Stimulated activated CD4-positive, alpha-beta T cell treated with anti-CD3 and anti-CD28 coated beads, Interleukin-2, amount 100 ng/mL, for 4 hours (primary cell): ENCODE measurements around the gene ZNF227.
"Not testable (repeated sequence)": the region's sequence is repeated elsewhere in the genome, so short reads cannot be mapped to it uniquely, and the experiment has no call there.

Experiments
- DNase-seq: peaks from one replicate; pipeline ENCODE4 v3.0.0-alpha.2; 2020; ENCODE audit warnings: low read depth

The ZNF227 gene

GRCh38 chr19:44252332-44252731 is 40.0 kb downstream of the ZNF227 start:
- DNase-seq: not testable (repeated sequence)

GRCh38 chr19:44253392-44253791 is 41.1 kb downstream of the ZNF227 start:
- DNase-seq: not testable (repeated sequence)

- no peak for DNase-seq
Observed at GRCh38 chr19:44254496-44254895, 42.2 kb downstream of the ZNF227 start.

GRCh38 chr19:44255705-44256411 is 43.5 kb downstream of the ZNF227 start:
- DNase-seq: no peak

GRCh38 chr19:44258136-44258535 is 45.8 kb downstream of the ZNF227 start:
- DNase-seq: no peak

GRCh38 chr19:44258835-44259413 is 46.6 kb downstream of the ZNF227 start:
- no peak for DNase-seq

- no peak for DNase-seq
Observed at GRCh38 chr19:44260343-44260681, 48.0 kb downstream of the ZNF227 start.

- no peak for DNase-seq
Observed at GRCh38 chr19:44260695-44261446, 48.5 kb downstream of the ZNF227 start.

GRCh38 chr19:44277331-44277730 is 65.0 kb downstream of the ZNF227 start:
- DNase-seq: no peak

- no peak for DNase-seq
Observed at GRCh38 chr19:44278181-44278690, 65.9 kb downstream of the ZNF227 start.

- no peak for DNase-seq
Observed at GRCh38 chr19:44280916-44281315, 68.6 kb downstream of the ZNF227 start.

GRCh38 chr19:44282846-44283245 is 70.5 kb downstream of the ZNF227 start:
- no peak for DNase-seq

- DNase-seq: no peak
Observed at GRCh38 chr19:44284968-44285367, 72.6 kb downstream of the ZNF227 start.
